Prostate gland (tissue), 2 donors: Measurements from ENCODE around the gene PTBP2. TPM values are rescaled to one million over a fixed set of nuclear protein-coding genes. Genes with fewer than 3 reads are reported as not detected.
"Not testable (repeated sequence)": the region's sequence is repeated elsewhere in the genome, so short reads cannot be mapped to it uniquely, and the experiment has no call there.

Experiments used
- DNase-seq: peaks from one replicate; pipeline ENCODE4 v3.0.0-alpha.2; 2019; ENCODE audit warnings: low spot score
- H3K27ac ChIP-seq, 2 donors: fragments of 200-600 bp; sonication (generic); 2 replicates each; pipeline ENCODE4 v1.5.1; 2017 to 2019
- H3K27me3 ChIP-seq: fragments of 200-600 bp; sonication (generic); replicated peaks from 2 replicates; pipeline ENCODE4 v1.5.1; 2019; ENCODE audit not compliant: insufficient read depth
- H3K36me3 ChIP-seq, 2 donors: fragments of 200-600 bp; sonication (generic); 1 replicate in 1 of 2; 2 replicates in 1 of 2; pipeline versions ENCODE4 v1.5.1 to v1.8.1; 2017 to 2019
- H3K4me1 ChIP-seq: fragments of 200-600 bp; sonication (generic); replicated peaks from 2 replicates; pipeline ENCODE4 v1.5.1; 2019
- H3K4me3 ChIP-seq, 2 donors: fragments of 200-600 bp; sonication (generic); 2 replicates each; pipeline ENCODE4 v1.5.1; 2017 to 2019
- H3K9me3 ChIP-seq: fragments of 200-600 bp; sonication (generic); 2 replicates; pipeline ENCODE4 v1.5.1; 2017
- CTCF ChIP-seq, 4 experiments: fragments of 200-600 bp in 2 of 4; fragments of 450-650 bp in 2 of 4; sonication (generic) in 2 of 4; IDR thresholded peaks; 1 replicate in 3 of 4; 2 replicates in 1 of 4; pipeline ENCODE4 v1.5.1; 2016 to 2019; ENCODE audit warnings: antibody characterized with exemption in 4 of 4, mild to moderate bottlenecking in 2 of 4, moderate library complexity in 2 of 4
- POLR2A ChIP-seq: fragments of 450-650 bp; IDR thresholded peaks from one replicate; pipeline ENCODE4 v1.6.1; 2016; ENCODE audit warnings: antibody characterized with exemption, mild to moderate bottlenecking
- POLR2AphosphoS5 ChIP-seq: sonication (generic); formaldehyde crosslinking; IDR thresholded peaks from one replicate; pipeline ENCODE4 v1.6.1; 2017; ENCODE audit warnings: antibody characterized with exemption
- WGBS: methylation state at CpG from one replicate; pipeline ENCODE4 v1.1.5; 2018; 5-methylcytosine and 5-hydroxymethylcytosine counted together
- intact Hi-C: fragments of 100-400 bp; cut with DNase I; formaldehyde crosslinking; loops from one replicate; pipeline ENCODE4 v1.14.2; 2022
- total RNA-seq, 2 donors: library from RNA; depleted of rRNA; stranded (reverse); fragments of >200 nt; gene quantifications; one replicate each; pipeline ENCODE4 v1.1.0, GENCODE V29; 2016

The PTBP2 gene
- total RNA-seq, 2 donors from 2014 or later, result 22.0 to 78.8 TPM

- WGBS, result 95% methylated on average over 1 of the region's 1 CpG
- intact Hi-C loops, result no loop called here
- DNase-seq, result no peak
- H3K4me3 ChIP-seq, result no peak overlapping the region
- H3K36me3 ChIP-seq, result no peaks in the 10 kb centered on the region
- H3K4me1 ChIP-seq, result no peaks in the 10 kb centered on the region
- TF ChIP-seq POLR2A, result no peak
- no peak for TF ChIP-seq CTCF (IDR thresholded peaks at IDR 0.05)
- no peak for TF ChIP-seq POLR2AphosphoS5
- no peaks in the 10 kb centered on the region for H3K9me3 ChIP-seq
- no peak overlapping the region for H3K27ac ChIP-seq
- no peaks in the 10 kb centered on the region for H3K27me3 ChIP-seq
Measured at GRCh38 chr1:96756789-96757188, 35.2 kb downstream of the PTBP2 start.

- H3K27me3 ChIP-seq, H3K9me3 ChIP-seq, DNase-seq, H3K27ac ChIP-seq, H3K4me1 ChIP-seq, intact Hi-C loops, H3K36me3 ChIP-seq, H3K4me3 ChIP-seq: not testable (repeated sequence)
- WGBS, result 98% methylated on average over 30 of the region's 36 CpGs
Measured at GRCh38 chr1:96762586-96762985, 41.0 kb downstream of the PTBP2 start.

DNA sequence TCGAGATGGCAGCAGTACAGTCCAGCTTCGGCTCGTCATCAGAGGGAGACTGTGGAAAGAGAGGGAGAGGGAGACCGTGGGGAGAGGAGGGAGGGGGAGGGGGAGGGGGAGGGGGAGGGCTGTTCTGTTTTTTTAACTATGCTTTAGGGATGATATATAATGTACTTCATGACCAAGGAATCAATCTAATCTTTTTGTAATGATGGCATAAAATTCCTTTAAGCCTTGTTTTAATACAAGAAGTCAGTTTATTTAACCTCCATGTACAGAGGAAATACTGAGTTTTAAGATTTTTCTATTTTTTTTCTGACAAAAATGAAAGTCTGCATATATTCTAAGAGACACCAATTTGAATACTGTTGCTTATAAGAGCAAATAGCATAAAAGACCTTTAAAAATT lies 41.9 kb downstream of the PTBP2 start:
- no peak for TF ChIP-seq POLR2A
- no peak for TF ChIP-seq CTCF (IDR thresholded peaks at IDR 0.05)
- no peak for TF ChIP-seq POLR2AphosphoS5
- H3K27ac ChIP-seq, result no peak overlapping the region
- intact Hi-C loops, result no loop called here
- H3K9me3 ChIP-seq, result no peaks in the 10 kb centered on the region
- no peak overlapping the region for H3K4me3 ChIP-seq
- WGBS, result 90% methylated on average over 4 of the region's 4 CpGs
- no peaks in the 10 kb centered on the region for H3K36me3 ChIP-seq
- H3K27me3 ChIP-seq, result no peaks in the 10 kb centered on the region
- no peaks in the 10 kb centered on the region for H3K4me1 ChIP-seq
- DNase-seq, result no peak

- intact Hi-C loops, result no loop called here
Measured at GRCh38 chr1:96764469-96764868, 42.9 kb downstream of the PTBP2 start.

GRCh38 chr1:96771847-96772246 lies 50.3 kb downstream of the PTBP2 start:
- no peak overlapping the region for H3K27ac ChIP-seq
- TF ChIP-seq POLR2A (no peak), CTCF (IDR thresholded peaks at IDR 0.05) (no peak), POLR2AphosphoS5 (no peak)
- no peak for DNase-seq
- intact Hi-C loops, result no loop called here
- no peaks in the 10 kb centered on the region for H3K36me3 ChIP-seq
- WGBS, result 82% methylated on average over 2 of the region's 2 CpGs
- no peaks in the 10 kb centered on the region for H3K4me1 ChIP-seq
- H3K4me3 ChIP-seq, result no peak overlapping the region
- no peaks in the 10 kb centered on the region for H3K27me3 ChIP-seq
- H3K9me3 ChIP-seq, result no peaks in the 10 kb centered on the region

More at GRCh38 chr1:96764469-96764868, 42.9 kb downstream of the PTBP2 start:
- no peak for DNase-seq
- H3K36me3 ChIP-seq, result no peaks in the 10 kb centered on the region
- no peaks in the 10 kb centered on the region for H3K9me3 ChIP-seq
- TF ChIP-seq CTCF (IDR thresholded peaks at IDR 0.05) (no peak), POLR2AphosphoS5 (no peak), POLR2A (no peak)
- no peak overlapping the region for H3K4me3 ChIP-seq
- no peaks in the 10 kb centered on the region for H3K4me1 ChIP-seq
- H3K27me3 ChIP-seq, result no peaks in the 10 kb centered on the region
- H3K27ac ChIP-seq, result no peak overlapping the region
